ENCODE data around the gene NTPCR.

- TF ChIP-seq CTCF (tag by site-specific recombination; IDR thresholded peaks at IDR 0.05) = no peak
- TF ChIP-seq, protein P1, sequence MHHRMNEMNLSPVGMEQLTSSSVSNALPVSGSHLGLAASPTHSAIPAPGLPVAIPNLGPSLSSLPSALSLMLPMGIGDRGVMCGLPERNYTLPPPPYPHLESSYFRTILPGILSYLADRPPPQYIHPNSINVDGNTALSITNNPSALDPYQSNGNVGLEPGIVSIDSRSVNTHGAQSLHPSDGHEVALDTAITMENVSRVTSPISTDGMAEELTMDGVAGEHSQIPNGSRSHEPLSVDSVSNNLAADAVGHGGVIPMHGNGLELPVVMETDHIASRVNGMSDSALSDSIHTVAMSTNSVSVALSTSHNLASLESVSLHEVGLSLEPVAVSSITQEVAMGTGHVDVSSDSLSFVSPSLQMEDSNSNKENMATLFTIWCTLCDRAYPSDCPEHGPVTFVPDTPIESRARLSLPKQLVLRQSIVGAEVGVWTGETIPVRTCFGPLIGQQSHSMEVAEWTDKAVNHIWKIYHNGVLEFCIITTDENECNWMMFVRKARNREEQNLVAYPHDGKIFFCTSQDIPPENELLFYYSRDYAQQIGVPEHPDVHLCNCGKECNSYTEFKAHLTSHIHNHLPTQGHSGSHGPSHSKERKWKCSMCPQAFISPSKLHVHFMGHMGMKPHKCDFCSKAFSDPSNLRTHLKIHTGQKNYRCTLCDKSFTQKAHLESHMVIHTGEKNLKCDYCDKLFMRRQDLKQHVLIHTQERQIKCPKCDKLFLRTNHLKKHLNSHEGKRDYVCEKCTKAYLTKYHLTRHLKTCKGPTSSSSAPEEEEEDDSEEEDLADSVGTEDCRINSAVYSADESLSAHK (tag by site-specific recombination; IDR thresholded peaks at IDR 0.05) = no peak
- TF ChIP-seq TCF7L2 (IDR thresholded peaks at IDR 0.05; ENCODE audit: borderline replicate concordance, low read depth, low read length) = no peak
- no peak for TF ChIP-seq ZNF561 (tag by site-specific recombination; IDR thresholded peaks at IDR 0.05; ENCODE audit: borderline replicate concordance)
- no peak for TF ChIP-seq OSR2 (tag by site-specific recombination; IDR thresholded peaks at IDR 0.05)
- TF ChIP-seq ZSCAN16 (tag by site-specific recombination; IDR thresholded peaks at IDR 0.05) = no peak
- TF ChIP-seq ZNF280D (tag by site-specific recombination; IDR thresholded peaks at IDR 0.05) = no peak
- no peak for TF ChIP-seq KLF10 (tag by site-specific recombination; IDR thresholded peaks at IDR 0.05)
- TF ChIP-seq ZNF544 (tag by site-specific recombination; IDR thresholded peaks at IDR 0.05) = no peak
- TF ChIP-seq ZNF629 (tag by site-specific recombination; IDR thresholded peaks at IDR 0.05) = no peak
These were observed 47.7 kb downstream of the NTPCR start for GRCh38 chr1:232998138-232998537.

Data from HEK293 (cell line).